ENCODE data around the gene VGLL4. TPM values are rescaled to one million over a fixed set of nuclear protein-coding genes. Genes with fewer than 3 reads are reported as not detected.

VGLL4 gene
- total RNA-seq, 1 experiment from 2014 or later: 42.1 TPM

DNA sequence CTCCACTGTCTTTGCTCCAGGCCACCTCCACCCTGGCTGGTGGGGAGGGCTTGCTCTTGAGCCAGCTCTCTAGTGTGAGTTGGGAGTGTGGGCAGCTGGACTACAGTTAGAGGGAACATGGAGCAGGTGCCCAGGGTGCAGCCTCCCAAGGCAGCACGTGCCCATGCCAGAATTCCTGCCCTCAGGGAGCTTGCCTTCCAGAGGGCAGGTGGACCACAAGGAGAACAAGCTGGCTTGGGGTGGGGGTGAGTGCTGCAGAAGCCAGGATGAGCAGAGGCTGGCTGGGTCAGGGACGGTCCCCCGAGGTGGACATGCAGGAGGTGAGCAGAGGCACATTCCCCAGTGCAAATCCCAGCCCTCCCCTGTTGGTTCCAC lies 89.5 kb downstream of the VGLL4 start:
- Histone ChIP-seq H3K4ac (ENCODE audit: low read depth, low read length) (no peak overlapping the region), H3K4me1 (ENCODE audit: insufficient read depth, low read length) (no peaks in the 10 kb centered on the region), H2AFZ (ENCODE audit: low read length) (no peak overlapping the region), H3K23me2 (ENCODE audit: insufficient read length, low read depth, low read length, poor library complexity, severe bottlenecking) (no peaks in the 10 kb centered on the region), H3K9ac (ENCODE audit: extremely low read depth, insufficient read length, low read length) (no peak overlapping the region), H3K4me2 (ENCODE audit: insufficient read depth, insufficient read length, low read length) (no peak overlapping the region), H3K18ac (ENCODE audit: insufficient read length, low read depth, low read length) (no peak overlapping the region), H3K9me3 (ENCODE audit: control insufficient read depth, low read depth, low read length) (no peaks in the 10 kb centered on the region), H3K27ac (ENCODE audit: insufficient read length, low read depth, low read length) (no peak overlapping the region), H2BK120ac (ENCODE audit: low read depth, low read length, poor library complexity, severe bottlenecking) (no peak overlapping the region), H3K27me3 (ENCODE audit: insufficient read depth, low read length) (no peaks in the 10 kb centered on the region), H4K20me1 (ENCODE audit: control insufficient read depth, insufficient read depth, insufficient read length) (no peaks in the 10 kb centered on the region), H2BK15ac (ENCODE audit: low read depth, low read length) (no peak overlapping the region), H2BK20ac (ENCODE audit: low read depth, low read length, poor library complexity, severe bottlenecking) (no peak overlapping the region), H2BK5ac (ENCODE audit: insufficient read length, low read length) (no peak overlapping the region), H3K23ac (ENCODE audit: insufficient read length, low read depth, low read length) (no peak overlapping the region), H4K91ac (ENCODE audit: insufficient read length, low read depth, low read length) (no peak overlapping the region), H4K8ac (replicated peaks; ENCODE audit: insufficient read length, low read depth, low read length) (no peak overlapping the region), H4K5ac (ENCODE audit: insufficient read length, low read depth, low read length) (no peak overlapping the region), H3K56ac (ENCODE audit: insufficient read length, low read depth, low read length) (no peak overlapping the region), H3T11ph (ENCODE audit: low read length) (no peak overlapping the region), H3K14ac (ENCODE audit: insufficient read depth, low read length) (peak overlapping the region; percentile 18; the same call in 1 of the 2 replicates), H2BK12ac (ENCODE audit: insufficient read length, low read depth, low read length) (no peak overlapping the region), H3K79me2 (ENCODE audit: insufficient read depth, low read length) (no peaks in the 10 kb centered on the region), H3K79me1 (ENCODE audit: insufficient read depth, low read depth, low read length, poor library complexity, severe bottlenecking) (peaks cover 3% of the 10 kb centered on the region), H2AK5ac (ENCODE audit: insufficient read length, low read length) (no peak overlapping the region)
- Mint-ChIP-seq H3K36me3 (ENCODE audit: insufficient read depth in 1 of 3, low read depth in 3 of 3) (peaks cover 4 to 43% (median 34%) of the 10 kb centered on the region in 3 experiments; a peak in 6 of 7 replicates), H3K9me3 (peaks cover 0 to 2% of the 10 kb centered on the region in 2 experiments; a peak in 3 of 5 replicates), H3K27ac (peak overlapping the region in 2 of 3 experiments; percentile 18 to 62; a peak in 1 of 7 replicates), H3K4me3 (no peak overlapping the region), H3K27me3 (ENCODE audit: low read depth) (no peaks in the 10 kb centered on the region), H3K4me1 (peaks cover 2 to 8% of the 10 kb centered on the region in 2 experiments; a peak in 3 of 4 replicates)
- TF ChIP-seq CTCF (conservative IDR thresholded peaks at IDR 0.05): no peak
- no CpG with 5 or more reads among the region's 3 CpGs for WGBS (ENCODE audit: extremely low coverage, insufficient read length, low lambda C conversion rate)
- DNase-seq: no peak

All from H9 (cell line).